GM12865 (cell line): ENCODE measurements around the gene NMNAT2.

Experiments used
- DNase-seq: peaks from one replicate; pipeline ENCODE4 v3.0.0; 2010; ENCODE audit warnings: low read depth
- H3K4me3 ChIP-seq: 2 replicates; pipeline ENCODE4 v1.5.1; 2011; ENCODE audit warnings: mild to moderate bottlenecking, low read depth, low read length, control low read depth
- TF ChIP-seq, protein P1 (sequence below): IDR thresholded peaks from 2 replicates; pipeline ENCODE4 v1.5.1; 2011; ENCODE audit warnings: low read length, control low read depth, low read depth, inconsistent platforms; ENCODE audit not compliant: insufficient read depth; ENCODE audit errors: missing control alignments

Gene NMNAT2

DNA sequence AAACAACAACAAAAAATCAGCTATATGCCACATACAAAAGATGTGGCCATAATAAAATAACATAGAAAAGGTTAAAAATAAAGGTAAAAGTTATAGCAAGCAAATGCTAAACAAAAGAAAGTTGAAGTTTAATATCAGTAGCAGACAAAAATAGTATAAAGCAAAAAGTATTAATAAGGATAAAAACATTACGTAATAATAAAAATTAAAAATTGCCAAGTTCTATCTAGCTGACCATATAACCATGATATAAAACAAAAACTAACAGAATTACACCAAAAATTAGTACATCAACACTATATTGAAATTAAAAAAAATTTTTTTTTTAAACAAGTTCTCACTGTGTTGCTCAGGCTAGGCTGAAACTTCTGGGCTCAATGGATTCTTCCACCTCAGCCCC lies 38.6 kb upstream of the NMNAT2 start:
- TF ChIP-seq, protein P1, sequence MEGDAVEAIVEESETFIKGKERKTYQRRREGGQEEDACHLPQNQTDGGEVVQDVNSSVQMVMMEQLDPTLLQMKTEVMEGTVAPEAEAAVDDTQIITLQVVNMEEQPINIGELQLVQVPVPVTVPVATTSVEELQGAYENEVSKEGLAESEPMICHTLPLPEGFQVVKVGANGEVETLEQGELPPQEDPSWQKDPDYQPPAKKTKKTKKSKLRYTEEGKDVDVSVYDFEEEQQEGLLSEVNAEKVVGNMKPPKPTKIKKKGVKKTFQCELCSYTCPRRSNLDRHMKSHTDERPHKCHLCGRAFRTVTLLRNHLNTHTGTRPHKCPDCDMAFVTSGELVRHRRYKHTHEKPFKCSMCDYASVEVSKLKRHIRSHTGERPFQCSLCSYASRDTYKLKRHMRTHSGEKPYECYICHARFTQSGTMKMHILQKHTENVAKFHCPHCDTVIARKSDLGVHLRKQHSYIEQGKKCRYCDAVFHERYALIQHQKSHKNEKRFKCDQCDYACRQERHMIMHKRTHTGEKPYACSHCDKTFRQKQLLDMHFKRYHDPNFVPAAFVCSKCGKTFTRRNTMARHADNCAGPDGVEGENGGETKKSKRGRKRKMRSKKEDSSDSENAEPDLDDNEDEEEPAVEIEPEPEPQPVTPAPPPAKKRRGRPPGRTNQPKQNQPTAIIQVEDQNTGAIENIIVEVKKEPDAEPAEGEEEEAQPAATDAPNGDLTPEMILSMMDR, result no peak
- no peak for DNase-seq
- H3K4me3 ChIP-seq, result no peak overlapping the region

DNA sequence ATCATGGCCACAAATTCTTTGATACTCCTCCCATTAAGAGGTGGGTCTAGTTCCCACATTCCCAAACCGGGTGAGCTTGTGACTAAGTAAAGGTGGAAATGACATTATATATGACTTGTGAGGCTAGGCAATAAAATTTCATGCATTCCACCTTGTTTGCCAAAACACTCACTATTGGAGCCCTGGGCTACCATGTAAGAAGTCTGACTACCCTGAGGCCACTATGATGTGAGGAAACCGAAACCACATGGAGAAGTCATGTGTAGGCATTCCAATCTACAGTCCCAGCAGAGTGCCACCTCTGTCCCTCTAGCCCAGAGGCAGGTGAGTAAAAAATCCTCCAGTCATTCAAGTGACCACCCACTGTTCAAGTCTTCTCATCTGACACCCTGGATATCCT lies 36.2 kb upstream of the NMNAT2 start:
- no peak for DNase-seq
- TF ChIP-seq, protein P1, result no peak
- no peak overlapping the region for H3K4me3 ChIP-seq

DNA sequence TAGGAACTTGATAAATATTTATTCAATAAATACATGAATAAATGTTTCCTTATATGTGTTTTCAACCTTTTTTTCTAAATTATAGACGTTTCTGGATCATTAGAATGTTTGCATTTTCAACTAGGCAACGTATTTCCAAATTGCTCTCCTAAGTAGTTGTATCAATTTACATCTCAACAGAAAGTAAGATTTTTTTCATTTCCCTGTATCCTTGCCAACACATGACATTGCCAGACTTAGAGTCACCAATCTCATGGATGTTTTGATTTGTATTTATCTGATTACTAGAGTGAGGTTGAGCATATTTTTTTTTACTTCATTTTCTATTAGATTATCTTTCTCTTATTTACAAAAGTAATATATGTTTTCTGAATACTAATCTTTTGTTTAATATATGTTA lies 31.9 kb upstream of the NMNAT2 start:
- TF ChIP-seq, protein P1, result no peak
- no peak for DNase-seq
- no peak overlapping the region for H3K4me3 ChIP-seq

DNA sequence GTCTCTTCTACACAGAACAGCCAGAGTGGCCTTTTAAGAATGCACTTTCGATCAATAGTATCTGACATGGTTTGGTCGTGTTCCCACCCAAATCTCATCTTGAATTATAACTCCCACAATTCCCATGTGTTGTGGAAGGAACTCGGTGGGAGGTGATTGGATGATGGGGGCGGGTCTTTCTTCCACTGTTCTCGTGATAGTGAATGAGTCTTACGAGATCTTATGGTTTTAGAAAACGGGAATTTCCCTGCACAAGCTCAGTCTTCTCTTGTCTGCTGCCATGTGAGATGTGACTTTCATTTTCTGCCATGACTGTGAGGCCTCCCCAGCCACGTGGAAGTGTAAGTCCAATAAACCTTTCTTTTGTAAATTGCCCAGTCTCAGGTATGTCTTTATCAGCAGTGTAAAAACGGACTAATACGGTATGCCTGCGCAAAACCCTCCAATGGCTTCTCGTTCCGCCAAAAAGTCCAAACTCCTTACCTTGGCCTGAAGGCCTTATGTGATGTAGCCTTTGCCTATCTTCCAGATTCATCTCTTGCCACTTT lies 31.1 kb upstream of the NMNAT2 start:
- peak; percentile 4 for DNase-seq

DNA sequence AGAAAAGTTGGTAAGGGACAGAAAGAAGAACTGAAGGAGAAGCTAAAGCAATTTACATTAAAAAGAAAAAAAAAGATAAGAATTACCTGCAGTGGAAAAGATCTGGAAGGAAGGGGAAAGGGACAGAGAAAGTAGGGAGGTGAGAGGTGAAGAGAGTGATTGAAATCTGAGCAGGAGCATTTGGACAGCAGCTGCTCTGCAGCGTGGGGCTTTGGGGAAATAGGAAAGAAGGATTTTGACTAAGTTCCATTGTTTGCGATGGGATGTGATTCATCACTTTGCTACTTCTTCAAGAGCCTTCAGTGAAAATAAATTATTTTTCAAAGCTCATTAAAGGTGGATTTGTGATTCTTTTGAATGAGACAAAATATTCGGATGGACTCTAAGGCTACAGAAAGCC lies 26.1 kb upstream of the NMNAT2 start:
- no peak for DNase-seq
- no peak overlapping the region for H3K4me3 ChIP-seq
- TF ChIP-seq, protein P1, result no peak

More for the DNA sequence above, 31.1 kb upstream of the NMNAT2 start:
- no peak overlapping the region for H3K4me3 ChIP-seq
- TF ChIP-seq, protein P1, result no peak

DNA sequence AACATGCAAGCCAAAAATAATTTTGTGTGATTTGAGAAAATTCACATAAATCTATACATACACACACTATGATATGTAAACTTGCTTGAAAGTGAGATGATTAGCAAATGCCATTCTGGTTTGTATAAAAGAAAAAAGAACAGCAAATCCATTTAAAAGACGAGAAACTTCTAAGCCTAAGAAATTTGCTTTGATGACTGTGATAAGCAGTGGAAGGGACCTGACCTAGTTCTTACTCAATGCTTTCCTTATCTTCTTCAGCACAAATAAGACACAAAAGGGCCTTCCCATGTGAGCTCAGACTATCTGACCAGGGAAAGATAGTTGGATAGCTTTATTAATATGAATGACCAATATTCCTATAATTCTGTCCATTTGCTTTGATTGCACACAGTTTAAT lies 25.3 kb upstream of the NMNAT2 start:
- no peak overlapping the region for H3K4me3 ChIP-seq
- DNase-seq, result no peak
- TF ChIP-seq, protein P1, result no peak

DNA sequence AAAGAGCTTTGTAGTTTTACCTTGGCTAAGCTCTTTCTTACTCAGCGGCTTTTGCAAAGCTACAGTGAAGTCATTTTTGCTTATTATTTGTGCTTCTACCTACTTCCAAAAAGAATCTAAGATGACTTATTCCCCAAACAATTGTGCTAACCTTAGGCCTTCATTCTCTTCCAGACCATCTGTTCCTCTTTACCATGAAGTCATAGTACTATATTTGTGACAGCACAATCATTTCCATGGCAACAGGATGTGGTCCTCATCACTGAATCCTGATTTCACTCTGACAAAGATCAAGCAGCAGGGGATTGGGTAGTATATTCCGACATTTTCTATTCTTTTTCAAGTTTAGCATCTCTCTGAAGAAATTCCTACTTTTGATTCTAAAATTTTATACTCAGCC lies 24.8 kb upstream of the NMNAT2 start:
- no peak for DNase-seq
- TF ChIP-seq, protein P1, result no peak
- H3K4me3 ChIP-seq, result no peak overlapping the region
